Measurements from ENCODE around the gene GBA3.

The GBA3 gene

DNA sequence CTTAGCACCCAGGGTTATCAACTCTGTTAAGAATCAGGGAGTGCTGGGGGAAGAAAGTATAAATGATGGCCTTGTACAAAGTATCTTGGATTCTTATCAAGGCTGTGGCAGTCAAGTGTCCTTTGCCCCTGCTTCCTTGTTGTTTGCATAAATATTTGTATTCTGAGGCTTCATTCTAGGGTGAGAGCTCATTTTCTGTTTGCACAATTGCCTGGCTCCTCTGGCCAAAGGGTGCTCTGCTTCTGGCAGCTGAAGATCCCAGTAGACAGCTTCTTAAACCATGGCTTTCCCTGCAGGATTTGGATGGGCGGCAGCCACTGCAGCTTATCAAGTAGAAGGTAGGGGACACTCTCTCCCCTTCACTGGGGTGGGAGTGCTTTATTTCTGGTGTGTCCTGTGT is at the start of gene GBA3:
GBA3 (plus strand) TSS at position 202 of the 400 bp plus-strand sequence.
- no peak for TF ChIP-seq CTCF (IDR thresholded peaks at IDR 0.05; ENCODE audit: low read depth, low read length)
- no peak within 1 kb of the TSS for H3K4me3 ChIP-seq (replicated peaks in 1 of 2; ENCODE audit: low read depth in 2 of 2, low read length in 2 of 2)
- no peak for DNase-seq (ENCODE audit: low read depth in 2 of 2)

- DNase-seq (ENCODE audit: low read depth in 2 of 2) = no peak
- H3K4me3 ChIP-seq (replicated peaks in 1 of 2; ENCODE audit: low read depth in 2 of 2, low read length in 2 of 2) = no peak overlapping the region
Observed at GRCh38 chr4:22643952-22644351, 48.8 kb upstream of the GBA3 start.

DNA sequence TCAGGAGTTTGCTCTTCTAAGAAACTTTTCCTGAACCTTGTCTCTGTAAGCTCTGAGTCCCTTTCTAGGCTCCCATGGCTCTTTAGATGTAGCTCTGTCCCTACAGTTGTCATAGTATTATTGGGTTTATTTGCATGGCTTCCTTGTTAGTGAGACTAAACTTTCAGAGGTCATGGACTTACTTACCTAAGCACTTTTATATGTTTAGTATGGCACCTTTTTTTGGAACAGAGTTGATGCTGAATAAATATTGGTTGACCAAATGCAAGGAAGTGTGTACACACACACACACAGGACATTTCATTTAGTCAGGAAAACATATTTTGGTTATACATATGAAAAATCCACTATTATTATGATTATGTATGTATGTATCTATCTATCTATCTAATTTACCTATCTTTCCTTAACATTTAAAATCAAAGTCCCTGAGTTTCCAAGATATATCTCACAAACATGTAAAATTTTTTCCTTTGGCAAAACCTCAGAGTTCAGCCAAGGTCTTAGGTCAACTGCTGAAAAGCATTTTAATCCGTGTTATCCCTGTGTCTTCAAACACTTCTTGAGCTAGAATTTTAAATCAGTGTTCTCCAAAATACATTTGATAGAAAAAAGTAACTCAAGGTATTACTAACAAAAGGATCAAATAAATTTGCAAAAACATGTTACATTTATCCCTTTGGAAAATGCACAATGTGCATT is 47.1 kb upstream of the GBA3 start:
- H3K4me3 ChIP-seq (replicated peaks in 1 of 2; ENCODE audit: low read depth in 2 of 2, low read length in 2 of 2) = no peak overlapping the region
- DNase-seq (ENCODE audit: low read depth in 2 of 2) = no peak
- no peak for TF ChIP-seq CTCF (IDR thresholded peaks at IDR 0.05; ENCODE audit: low read depth, low read length)

More at GRCh38 chr4:22643952-22644351, 48.8 kb upstream of the GBA3 start:
- TF ChIP-seq CTCF (IDR thresholded peaks at IDR 0.05; ENCODE audit: low read depth, low read length) = no peak

DNA sequence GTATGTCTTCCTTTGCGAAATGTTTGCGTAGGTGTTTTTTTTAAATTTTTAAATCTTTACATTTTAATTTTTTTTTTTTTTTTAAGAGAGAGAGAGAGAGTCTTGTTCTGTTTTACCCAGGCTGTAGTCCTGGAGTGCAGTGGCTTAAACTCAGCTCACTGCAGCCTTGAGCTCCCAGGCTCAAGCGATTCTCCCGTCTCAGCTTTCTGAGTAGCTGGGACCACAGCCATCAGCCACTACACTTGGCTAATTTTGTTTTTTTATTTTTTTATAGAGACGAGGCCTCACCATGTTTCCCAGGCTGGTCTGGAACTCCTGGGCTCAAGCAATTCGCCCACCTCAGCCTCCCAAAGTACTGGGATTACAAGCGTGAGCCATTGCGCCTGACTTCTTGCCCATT is 43.7 kb upstream of the GBA3 start:
- DNase-seq (ENCODE audit: low read depth in 2 of 2) = no peak
- H3K4me3 ChIP-seq (replicated peaks in 1 of 2; ENCODE audit: low read depth in 2 of 2, low read length in 2 of 2) = no peak overlapping the region
- TF ChIP-seq CTCF (IDR thresholded peaks at IDR 0.05; ENCODE audit: low read depth, low read length) = no peak

- H3K4me3 ChIP-seq (replicated peaks in 1 of 2; ENCODE audit: low read depth in 2 of 2, low read length in 2 of 2) = no peak overlapping the region
- DNase-seq (ENCODE audit: low read depth in 2 of 2) = no peak
- no peak for TF ChIP-seq CTCF (IDR thresholded peaks at IDR 0.05; ENCODE audit: low read depth, low read length)
Observed at GRCh38 chr4:22650771-22651170, 42.0 kb upstream of the GBA3 start.

GRCh38 chr4:22653752-22654151 is 39.0 kb upstream of the GBA3 start:
- no peak for DNase-seq (ENCODE audit: low read depth in 2 of 2)
- no peak for TF ChIP-seq CTCF (IDR thresholded peaks at IDR 0.05; ENCODE audit: low read depth, low read length)
- no peak overlapping the region for H3K4me3 ChIP-seq (replicated peaks in 1 of 2; ENCODE audit: low read depth in 2 of 2, low read length in 2 of 2)

DNA sequence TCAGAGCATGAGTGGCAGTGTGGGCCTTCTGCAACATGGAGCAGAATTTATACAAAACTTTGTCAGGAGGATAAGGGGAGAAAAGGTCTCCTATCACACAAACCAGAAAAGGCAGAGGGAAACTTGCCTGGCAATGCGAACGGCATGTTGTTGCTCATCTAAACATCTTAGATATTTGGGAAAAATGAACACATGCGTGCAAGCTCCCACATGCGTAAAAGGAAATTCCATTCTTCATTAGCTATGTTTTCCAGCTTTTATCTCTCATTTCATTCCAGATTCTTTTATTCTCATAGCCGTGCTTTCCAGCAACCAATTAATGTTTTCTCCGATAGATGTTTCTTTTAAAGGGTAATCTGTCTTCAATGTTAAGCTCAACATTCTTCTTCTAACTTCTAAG is 31.3 kb upstream of the GBA3 start:
- H3K4me3 ChIP-seq (replicated peaks in 1 of 2; ENCODE audit: low read depth in 2 of 2, low read length in 2 of 2) = no peak overlapping the region
- peak; percentile 8 to 71 for DNase-seq (ENCODE audit: low read depth in 2 of 2)
- TF ChIP-seq CTCF (IDR thresholded peaks at IDR 0.05; ENCODE audit: low read depth, low read length) = no peak
